Esophagus muscularis mucosa (tissue), 4 donors: Measurements from ENCODE around the gene CDH15. TPM values are rescaled to one million over a fixed set of nuclear protein-coding genes. Genes with fewer than 3 reads are reported as not detected.

Experiments used
- DNase-seq: peaks from one replicate; pipeline ENCODE4 v3.0.0-alpha.2; 2017; ENCODE audit errors: extremely low spot score
- H3K27ac ChIP-seq, 4 donors: fragments of 200-600 bp; sonication (generic); replicated peaks in 1 of 4; 1 replicate in 3 of 4; 2 replicates in 1 of 4; pipeline ENCODE4 v1.5.1; 2016 to 2019; ENCODE audit warnings: mild to moderate bottlenecking in 1 of 4
- H3K27me3 ChIP-seq, 4 donors: fragments of 200-600 bp; sonication (generic); one replicate each; pipeline versions ENCODE4 v1.5.1 to v1.6.0; 2016 to 2019
- H3K36me3 ChIP-seq, 4 donors: fragments of 200-600 bp; sonication (generic); one replicate each; pipeline ENCODE4 v1.5.1; 2016 to 2019
- H3K4me1 ChIP-seq, 4 donors: fragments of 200-600 bp; sonication (generic); one replicate each; pipeline ENCODE4 v1.5.1; 2016 to 2019
- H3K4me3 ChIP-seq, 4 donors: fragments of 200-600 bp; sonication (generic); 1 replicate in 2 of 4; 2 replicates in 2 of 4; pipeline ENCODE4 v1.5.1; 2016 to 2019; ENCODE audit warnings: mild to moderate bottlenecking in 4 of 4, moderate library complexity in 1 of 4
- H3K9me3 ChIP-seq, 4 donors: fragments of 200-600 bp; sonication (generic); 1 replicate in 3 of 4; 2 replicates in 1 of 4; pipeline ENCODE4 v1.5.1; 2016 to 2019
- EP300 ChIP-seq: sonication (generic); formaldehyde crosslinking; IDR thresholded peaks from one replicate; pipeline ENCODE4 v1.6.1; 2017; ENCODE audit warnings: antibody characterized with exemption
- POLR2A ChIP-seq: fragments of 450-650 bp; IDR thresholded peaks from one replicate; pipeline ENCODE4 v1.6.1; 2017; ENCODE audit warnings: antibody characterized with exemption, moderate library complexity, mild to moderate bottlenecking, low read depth
- POLR2AphosphoS5 ChIP-seq, 2 donors: sonication (generic); formaldehyde crosslinking; IDR thresholded peaks; one replicate each; pipeline ENCODE4 v1.6.1; 2017; ENCODE audit warnings: antibody characterized with exemption in 2 of 2
- WGBS: methylation state at CpG from one replicate; pipeline ENCODE4 v1.1.5; 2018; 5-methylcytosine and 5-hydroxymethylcytosine counted together
- intact Hi-C: fragments of 100-400 bp; cut with DNase I; formaldehyde crosslinking; loops from one replicate; pipeline ENCODE4 v1.15.1; 2023
- total RNA-seq, 4 donors: library from RNA; depleted of rRNA; stranded (reverse); fragments of >200 nt; gene quantifications; one replicate each; pipeline versions ENCODE4 v1.1.0 to v1.2.1, GENCODE V29; 2016
- TF ChIP-seq, protein P1 (sequence below), 3 experiments: fragments of 200-600 bp in 2 of 3; fragments of 450-650 bp in 1 of 3; sonication (generic) in 2 of 3; IDR thresholded peaks; one replicate each; pipeline ENCODE4 v1.5.1; 2017 to 2019; ENCODE audit warnings: antibody characterized with exemption in 3 of 3, mild to moderate bottlenecking in 2 of 3, moderate library complexity in 1 of 3

The CDH15 gene
- total RNA-seq, 4 donors from 2014 or later, result under 0.01 to 0.17 (median 0.13) TPM; not detected in 1

DNA sequence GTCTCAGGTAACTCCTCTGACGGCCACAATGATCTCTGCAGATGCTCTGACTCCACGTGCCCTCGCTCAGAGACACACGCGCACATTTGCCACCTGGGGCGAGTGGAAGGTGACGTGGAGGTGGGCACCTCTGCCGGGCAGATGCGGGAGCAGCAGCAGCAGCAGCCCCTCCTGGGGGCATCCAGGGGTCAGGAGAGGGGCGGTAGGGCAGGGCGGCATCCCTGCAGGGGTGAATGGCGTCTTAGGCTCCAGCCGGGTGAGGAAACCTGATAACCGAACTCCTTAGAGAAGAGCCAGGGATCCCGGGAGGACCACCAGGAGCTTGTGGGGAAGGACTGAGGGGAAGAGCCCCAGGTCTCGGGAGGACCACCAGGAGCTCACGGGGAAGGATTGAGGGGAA lies 34.6 kb upstream of the CDH15 start:
- Histone ChIP-seq H3K4me3 (no peak overlapping the region), H3K36me3 (peaks cover 33 to 93% (median 79%) of the 10 kb centered on the region in 4 donors), H3K9me3 (no peaks in the 10 kb centered on the region), H3K27ac (no peak overlapping the region), H3K27me3 (no peaks in the 10 kb centered on the region), H3K4me1 (no peaks in the 10 kb centered on the region)
- 96% methylated on average over 17 of the region's 17 CpGs for WGBS
- no peak for DNase-seq
- intact Hi-C loops, result no loop called here
- TF ChIP-seq POLR2AphosphoS5 (IDR thresholded peaks at IDR 0.05) (no peak), EP300 (no peak), POLR2A (no peak)
- TF ChIP-seq, protein P1, sequence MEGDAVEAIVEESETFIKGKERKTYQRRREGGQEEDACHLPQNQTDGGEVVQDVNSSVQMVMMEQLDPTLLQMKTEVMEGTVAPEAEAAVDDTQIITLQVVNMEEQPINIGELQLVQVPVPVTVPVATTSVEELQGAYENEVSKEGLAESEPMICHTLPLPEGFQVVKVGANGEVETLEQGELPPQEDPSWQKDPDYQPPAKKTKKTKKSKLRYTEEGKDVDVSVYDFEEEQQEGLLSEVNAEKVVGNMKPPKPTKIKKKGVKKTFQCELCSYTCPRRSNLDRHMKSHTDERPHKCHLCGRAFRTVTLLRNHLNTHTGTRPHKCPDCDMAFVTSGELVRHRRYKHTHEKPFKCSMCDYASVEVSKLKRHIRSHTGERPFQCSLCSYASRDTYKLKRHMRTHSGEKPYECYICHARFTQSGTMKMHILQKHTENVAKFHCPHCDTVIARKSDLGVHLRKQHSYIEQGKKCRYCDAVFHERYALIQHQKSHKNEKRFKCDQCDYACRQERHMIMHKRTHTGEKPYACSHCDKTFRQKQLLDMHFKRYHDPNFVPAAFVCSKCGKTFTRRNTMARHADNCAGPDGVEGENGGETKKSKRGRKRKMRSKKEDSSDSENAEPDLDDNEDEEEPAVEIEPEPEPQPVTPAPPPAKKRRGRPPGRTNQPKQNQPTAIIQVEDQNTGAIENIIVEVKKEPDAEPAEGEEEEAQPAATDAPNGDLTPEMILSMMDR (IDR thresholded peaks at IDR 0.05), result no peak

DNA sequence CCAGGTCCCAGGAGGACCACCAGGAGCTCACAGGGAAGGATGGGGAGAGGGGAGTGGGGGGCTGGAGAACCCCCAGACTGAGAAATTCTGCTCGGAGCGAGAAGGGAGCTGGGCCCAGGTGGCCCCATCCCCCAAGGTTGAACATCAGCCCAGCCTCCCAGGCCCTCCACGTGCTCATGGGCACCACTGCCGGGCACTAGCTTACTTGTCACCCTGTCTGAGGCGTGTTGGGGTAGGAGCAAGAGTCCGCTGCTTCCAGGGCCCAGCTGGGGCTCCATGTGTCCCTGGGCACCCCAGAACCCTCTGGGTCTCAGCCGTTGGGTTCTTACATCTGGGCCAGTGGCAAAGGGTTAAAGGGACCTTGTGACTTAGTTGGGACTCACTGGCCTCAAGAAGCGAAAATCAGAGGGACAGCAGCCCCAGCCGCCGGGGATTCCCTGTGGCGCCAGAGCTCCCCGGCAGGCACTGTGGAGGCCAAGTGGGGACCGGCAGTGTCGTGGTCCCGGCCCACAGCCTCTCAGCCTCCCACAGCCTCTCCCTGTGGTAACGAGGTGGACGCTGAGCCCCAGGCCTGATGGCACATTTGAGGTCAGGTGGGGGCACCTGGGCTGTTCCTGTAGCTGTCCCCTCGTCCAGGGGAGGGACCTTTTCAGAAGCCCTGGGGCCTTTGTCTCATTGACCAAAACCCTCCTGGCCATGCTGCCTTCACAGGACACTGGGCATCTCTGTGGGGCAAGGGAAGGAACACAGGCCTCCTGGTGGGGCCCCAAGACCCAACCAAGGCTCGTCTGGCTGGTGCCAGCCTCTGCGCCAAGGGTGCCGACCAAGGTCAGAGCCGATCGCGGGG lies 33.7 kb upstream of the CDH15 start:
- WGBS, result 96% methylated on average over 2 of the region's 24 CpGs
- H3K4me3 ChIP-seq, result no peak overlapping the region
- no peak overlapping the region for H3K27ac ChIP-seq
- no peaks in the 10 kb centered on the region for H3K9me3 ChIP-seq
- DNase-seq, result no peak
- TF ChIP-seq POLR2A (no peak), POLR2AphosphoS5 (IDR thresholded peaks at IDR 0.05) (no peak), EP300 (no peak)
- TF ChIP-seq, protein P1 (IDR thresholded peaks at IDR 0.05), result no peak
- no peaks in the 10 kb centered on the region for H3K27me3 ChIP-seq
- peaks cover 36 to 93% (median 82%) of the 10 kb centered on the region in 4 donors for H3K36me3 ChIP-seq
- intact Hi-C loops, result no loop called here
- no peaks in the 10 kb centered on the region for H3K4me1 ChIP-seq

DNA sequence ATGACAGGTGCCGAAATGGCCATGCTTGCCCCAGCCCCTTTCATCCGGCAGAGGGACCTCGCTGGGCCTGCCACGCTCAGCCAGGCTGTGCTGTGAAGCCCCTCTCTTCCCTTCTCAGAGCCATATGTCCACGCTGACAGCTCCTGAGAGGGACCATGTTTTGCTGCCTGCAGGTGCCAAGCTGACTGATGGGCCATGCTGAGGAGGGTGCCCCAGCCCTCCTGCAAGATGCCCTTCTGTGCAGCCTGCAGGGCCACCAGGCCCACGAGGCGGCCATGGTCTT lies 33.1 kb upstream of the CDH15 start:
- TF ChIP-seq POLR2A (no peak), POLR2AphosphoS5 (IDR thresholded peaks at IDR 0.05) (no peak), EP300 (no peak)
- TF ChIP-seq, protein P1 (IDR thresholded peaks at IDR 0.05), result no peak
- Histone ChIP-seq H3K27ac (no peak overlapping the region), H3K27me3 (no peaks in the 10 kb centered on the region), H3K4me1 (no peaks in the 10 kb centered on the region), H3K36me3 (peaks cover 33 to 93% (median 79%) of the 10 kb centered on the region in 4 donors), H3K9me3 (no peaks in the 10 kb centered on the region), H3K4me3 (no peak overlapping the region)
- intact Hi-C loops, result no loop called here
- WGBS, result 83% methylated on average over 3 of the region's 7 CpGs
- no peak for DNase-seq

DNA sequence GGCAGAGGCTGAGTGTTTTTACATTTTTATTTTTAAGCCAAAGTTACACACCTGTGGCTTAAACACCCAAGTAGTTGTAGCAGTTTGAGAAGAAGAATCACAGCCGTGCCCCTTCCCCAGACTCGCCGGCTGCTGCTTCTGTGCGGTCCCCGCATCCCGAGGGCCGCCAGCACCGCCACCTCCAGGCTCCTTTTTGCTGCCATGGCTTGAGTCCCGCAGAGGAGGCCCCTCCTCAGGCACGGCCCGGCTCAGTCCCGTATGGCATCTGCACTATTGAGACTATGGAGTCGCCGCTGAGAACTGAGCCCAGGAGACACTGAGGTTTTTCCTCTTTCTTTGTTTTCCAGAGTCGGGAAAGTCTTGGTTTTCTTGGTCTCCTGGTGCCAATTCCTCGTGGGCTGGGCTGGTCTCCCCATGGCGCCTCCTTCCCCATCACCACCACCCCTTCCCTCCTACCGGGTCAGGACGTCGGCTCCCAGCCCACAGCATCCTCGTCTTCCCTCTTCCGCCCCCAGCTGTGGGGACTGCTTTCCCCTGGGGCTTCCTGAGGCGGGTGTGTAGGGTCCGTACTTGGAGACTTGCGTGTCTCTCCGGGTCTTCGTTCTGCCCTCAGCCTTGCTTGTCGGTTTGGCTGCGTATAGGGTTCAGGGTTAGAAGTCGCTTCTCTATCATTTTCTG lies 32.6 kb upstream of the CDH15 start:
- TF ChIP-seq EP300 (no peak), POLR2AphosphoS5 (IDR thresholded peaks at IDR 0.05) (no peak)
- Histone ChIP-seq H3K9me3 (no peaks in the 10 kb centered on the region), H3K36me3 (peaks cover 28 to 93% (median 77%) of the 10 kb centered on the region in 4 donors), H3K27me3 (no peaks in the 10 kb centered on the region), H3K4me1 (no peaks in the 10 kb centered on the region), H3K27ac (no peak overlapping the region), H3K4me3 (no peak overlapping the region)
- no peak for DNase-seq
- intact Hi-C loops, result no loop called here
- 88% methylated on average over 30 of the region's 30 CpGs for WGBS

DNA sequence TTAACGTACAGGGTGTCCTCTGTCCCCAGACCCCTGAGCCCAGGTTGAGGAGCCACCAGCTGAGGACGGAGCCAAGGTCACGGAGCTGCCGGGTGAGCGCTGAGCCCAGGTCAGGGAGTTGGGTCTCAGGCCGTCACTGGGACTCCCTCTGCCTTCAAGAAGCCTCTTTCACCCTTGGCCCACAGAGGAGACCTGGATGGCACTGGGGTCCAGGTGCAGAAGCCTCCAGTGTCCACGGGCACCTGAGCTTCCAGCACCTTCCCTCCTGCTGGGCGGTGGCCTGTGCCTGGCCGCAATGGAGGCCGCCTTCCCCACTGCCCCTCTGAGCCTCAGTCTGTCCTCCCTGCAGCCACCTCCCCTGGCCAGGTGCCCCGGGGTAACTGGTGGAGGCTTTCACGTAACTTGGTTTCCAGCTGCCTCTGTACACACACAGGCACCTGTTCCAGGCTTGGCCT lies 31.6 kb upstream of the CDH15 start:
- Histone ChIP-seq H3K27me3 (no peaks in the 10 kb centered on the region), H3K9me3 (no peaks in the 10 kb centered on the region), H3K27ac (no peak overlapping the region), H3K4me1 (no peaks in the 10 kb centered on the region), H3K36me3 (peaks cover 18 to 93% (median 76%) of the 10 kb centered on the region in 4 donors), H3K4me3 (no peak overlapping the region)
- DNase-seq, result no peak
- WGBS, result 98% methylated on average over 6 of the region's 12 CpGs
- TF ChIP-seq, protein P1 (IDR thresholded peaks at IDR 0.05), result no peak
- TF ChIP-seq EP300 (no peak), POLR2AphosphoS5 (IDR thresholded peaks at IDR 0.05) (no peak), POLR2A (no peak)
- intact Hi-C loops, result no loop called here
